Neutrophil (primary cell): Measurements from ENCODE around the gene PNLIPRP1.

Experiments
- H3K27ac ChIP-seq: fragments of 200-600 bp; sonication (generic); 2 replicates; pipeline ENCODE4 v1.5.1; 2016; ENCODE audit warnings: mild to moderate bottlenecking, moderate library complexity
- H3K27me3 ChIP-seq: fragments of 200-600 bp; sonication (generic); 2 replicates; pipeline ENCODE4 v1.6.0; 2016; ENCODE audit warnings: mild to moderate bottlenecking
- H3K36me3 ChIP-seq: fragments of 200-600 bp; sonication (generic); 2 replicates; pipeline ENCODE4 v1.5.1; 2017
- H3K4me1 ChIP-seq, 2 experiments: fragments of 200-600 bp in 1 of 2; sonication (generic) in 1 of 2; 1 replicate in 1 of 2; 2 replicates in 1 of 2; pipeline versions ENCODE4 v1.5.1 to v1.6.1; 2013 to 2016; ENCODE audit warnings: low read depth in 1 of 2, low read length in 1 of 2, mild to moderate bottlenecking in 1 of 2, moderate library complexity in 1 of 2; ENCODE audit not compliant: control insufficient read depth in 1 of 2, insufficient read depth in 1 of 2
- H3K4me3 ChIP-seq, 2 experiments: fragments of 200-600 bp in 1 of 2; sonication (generic) in 1 of 2; 1 replicate in 1 of 2; 2 replicates in 1 of 2; pipeline ENCODE4 v1.5.1; 2013 to 2016; ENCODE audit warnings: low read depth in 1 of 2, low read length in 1 of 2, mild to moderate bottlenecking in 1 of 2, moderate library complexity in 1 of 2
- H3K9me3 ChIP-seq: fragments of 200-600 bp; sonication (generic); 2 replicates; pipeline ENCODE4 v1.5.1; 2016
- CTCF ChIP-seq: fragments of 200-600 bp; sonication (generic); IDR thresholded peaks from 2 replicates; pipeline ENCODE4 v1.5.1; 2016; ENCODE audit warnings: antibody characterized with exemption

Gene PNLIPRP1

DNA sequence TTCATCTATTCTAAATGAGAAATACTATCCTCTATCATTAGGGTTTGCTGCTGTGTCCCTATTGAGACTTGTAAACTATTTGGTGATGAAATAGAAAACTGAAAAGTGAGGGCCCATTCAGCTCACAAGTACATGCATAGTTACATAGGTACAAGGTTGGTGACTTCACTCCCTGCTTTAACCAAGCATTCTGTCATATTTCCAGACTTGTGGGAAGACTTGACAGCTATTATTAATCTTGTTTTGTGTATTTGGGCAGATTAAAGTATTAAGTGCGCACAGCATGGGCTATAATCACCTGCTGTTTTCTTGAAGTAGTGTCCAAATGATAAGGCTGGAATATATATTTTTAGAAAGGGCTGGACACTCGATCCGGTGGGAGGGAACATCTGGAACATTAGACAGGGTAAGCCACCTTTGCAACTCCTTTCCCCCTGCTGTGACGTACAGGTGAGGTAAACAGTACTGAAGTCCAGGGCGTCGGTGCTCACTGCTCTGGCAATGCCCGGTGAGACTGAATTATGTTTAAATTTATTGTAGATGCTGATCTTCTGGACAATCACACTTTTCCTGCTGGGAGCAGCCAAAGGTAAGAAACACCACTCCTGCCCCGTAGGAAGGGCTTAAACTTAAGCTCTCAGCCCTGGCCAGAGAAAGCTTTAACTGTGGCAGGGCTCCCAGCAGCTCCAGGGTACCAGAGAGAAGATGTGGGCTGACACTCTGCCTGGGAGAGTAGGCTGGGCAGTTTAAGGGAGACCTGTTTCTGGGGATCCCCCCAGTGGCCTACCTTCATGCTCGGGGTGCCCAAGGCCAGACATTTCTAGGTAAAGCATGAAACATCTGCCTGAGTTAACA lies at the start of gene PNLIPRP1:
TSS of gene PNLIPRP1 (plus strand) at position 370 of the 855 bp plus-strand sequence. CDS start at position 541, 171 bp downstream.
- no peak for TF ChIP-seq CTCF
- Histone ChIP-seq H3K4me3 (no peak within 1 kb of the TSS), H3K4me1 (no peaks in the 10 kb centered on the region), H3K36me3 (no peaks in the 10 kb centered on the region), H3K27ac (no peak within 1 kb of the TSS), H3K27me3 (no peaks in the 10 kb centered on the region), H3K9me3 (no peaks in the 10 kb centered on the region)

DNA sequence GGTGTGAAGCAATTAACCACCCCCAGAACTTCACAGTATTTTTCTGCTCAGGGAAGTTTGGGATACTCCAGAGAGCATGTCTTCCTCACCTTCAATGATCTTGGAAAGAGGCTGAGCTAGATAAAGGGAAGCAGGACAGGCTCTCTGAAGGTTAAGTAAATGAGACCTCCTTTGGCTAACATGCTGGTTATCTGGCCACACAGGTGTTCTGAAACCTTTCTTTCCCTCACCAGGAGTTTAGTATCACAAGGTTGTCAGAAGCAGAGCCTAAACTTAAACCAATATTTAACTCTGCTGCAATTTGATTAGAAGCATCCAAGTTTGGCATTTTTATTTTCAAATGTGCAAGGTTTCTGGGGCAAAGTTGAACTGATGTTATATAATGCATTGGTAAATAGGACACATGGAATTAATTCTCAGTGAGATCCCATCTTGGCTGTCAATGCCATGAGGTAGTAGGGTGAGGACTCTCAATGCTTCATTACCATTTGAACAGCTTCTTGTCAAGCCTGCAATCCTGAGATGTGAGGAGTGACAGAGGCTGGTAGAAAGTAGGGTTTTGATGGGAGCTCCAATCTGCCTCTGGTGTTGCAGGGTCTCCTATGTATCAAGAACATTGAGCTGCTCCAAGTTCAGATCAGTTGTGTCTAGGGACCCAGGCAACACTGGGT lies 48.6 kb upstream of the PNLIPRP1 start:
- no peaks in the 10 kb centered on the region for H3K36me3 ChIP-seq
- H3K4me1 ChIP-seq: no peaks in the 10 kb centered on the region
- no peaks in the 10 kb centered on the region for H3K9me3 ChIP-seq
- no peak overlapping the region for H3K4me3 ChIP-seq
- no peaks in the 10 kb centered on the region for H3K27me3 ChIP-seq
- no peak for TF ChIP-seq CTCF
- no peak overlapping the region for H3K27ac ChIP-seq

DNA sequence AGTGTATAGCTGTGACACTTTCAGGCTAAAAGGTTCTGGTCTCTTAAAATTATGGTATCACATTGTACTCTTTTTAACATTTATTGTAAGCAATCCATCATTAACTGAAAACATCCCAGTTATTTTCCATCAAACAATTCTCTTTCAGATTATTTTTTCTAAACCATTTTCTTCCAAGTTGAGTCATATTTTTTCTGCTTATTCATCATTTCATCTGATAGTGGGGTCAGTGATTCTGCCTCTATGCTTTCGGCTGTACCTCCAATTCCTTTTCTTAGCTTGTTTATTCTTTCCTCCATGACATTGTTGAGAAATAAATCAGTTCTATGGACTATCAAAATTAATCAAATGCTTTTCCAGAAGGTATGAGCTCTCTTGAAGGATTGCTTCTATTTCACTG lies 45.6 kb upstream of the PNLIPRP1 start:
- TF ChIP-seq CTCF: no peak

GRCh38 chr10:116545756-116546155 lies 45.0 kb upstream of the PNLIPRP1 start, which contains the start of gene PNLIP:
Gene PNLIP (plus strand): TSS chr10:116545931. CDS start chr10:116546093, 162 bp downstream.
- no peak within 1 kb of the TSS for H3K27ac ChIP-seq
- TF ChIP-seq CTCF: no peak
- no peaks in the 10 kb centered on the region for H3K4me1 ChIP-seq
- H3K36me3 ChIP-seq: no peaks in the 10 kb centered on the region
- H3K9me3 ChIP-seq: no peaks in the 10 kb centered on the region
- no peak within 1 kb of the TSS for H3K4me3 ChIP-seq
- H3K27me3 ChIP-seq: no peaks in the 10 kb centered on the region

More for the DNA sequence above, 45.6 kb upstream of the PNLIPRP1 start:
- no peaks in the 10 kb centered on the region for H3K27me3 ChIP-seq
- H3K36me3 ChIP-seq: no peaks in the 10 kb centered on the region
- no peaks in the 10 kb centered on the region for H3K4me1 ChIP-seq
- H3K27ac ChIP-seq: no peak overlapping the region
- no peak overlapping the region for H3K4me3 ChIP-seq
- H3K9me3 ChIP-seq: no peaks in the 10 kb centered on the region

DNA sequence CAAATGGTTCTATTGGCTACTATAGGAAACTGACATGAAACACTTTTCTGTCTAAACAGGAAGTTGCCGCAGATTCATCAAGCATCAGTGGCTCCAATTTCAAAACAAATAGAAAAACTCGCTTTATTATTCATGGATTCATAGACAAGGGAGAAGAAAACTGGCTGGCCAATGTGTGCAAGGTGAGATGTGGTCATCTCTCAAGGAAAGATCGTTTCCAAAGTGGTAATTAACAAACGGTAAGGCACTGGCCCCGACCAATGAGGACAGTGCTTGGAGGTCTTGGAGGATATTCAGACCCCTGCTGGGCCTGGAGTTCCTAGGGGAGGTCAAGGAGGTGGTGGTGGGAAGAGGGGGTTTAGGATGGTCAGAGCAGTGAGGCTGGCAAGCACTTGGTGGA lies 42.5 kb upstream of the PNLIPRP1 start:
- no peaks in the 10 kb centered on the region for H3K36me3 ChIP-seq
- H3K27ac ChIP-seq: no peak overlapping the region
- no peak overlapping the region for H3K4me3 ChIP-seq
- no peaks in the 10 kb centered on the region for H3K9me3 ChIP-seq
- no peaks in the 10 kb centered on the region for H3K27me3 ChIP-seq
- no peak for TF ChIP-seq CTCF
- H3K4me1 ChIP-seq: no peaks in the 10 kb centered on the region
